ENCODE measurements around the gene NR1I3. TPM values are rescaled to one million over a fixed set of nuclear protein-coding genes. Genes with fewer than 3 reads are reported as not detected.
"Not testable (repeated sequence)": the region's sequence is repeated elsewhere in the genome, so short reads cannot be mapped to it uniquely, and the experiment has no call there.

Gene NR1I3
- total RNA-seq, 1 donor from 2014 or later: not detected

DNA sequence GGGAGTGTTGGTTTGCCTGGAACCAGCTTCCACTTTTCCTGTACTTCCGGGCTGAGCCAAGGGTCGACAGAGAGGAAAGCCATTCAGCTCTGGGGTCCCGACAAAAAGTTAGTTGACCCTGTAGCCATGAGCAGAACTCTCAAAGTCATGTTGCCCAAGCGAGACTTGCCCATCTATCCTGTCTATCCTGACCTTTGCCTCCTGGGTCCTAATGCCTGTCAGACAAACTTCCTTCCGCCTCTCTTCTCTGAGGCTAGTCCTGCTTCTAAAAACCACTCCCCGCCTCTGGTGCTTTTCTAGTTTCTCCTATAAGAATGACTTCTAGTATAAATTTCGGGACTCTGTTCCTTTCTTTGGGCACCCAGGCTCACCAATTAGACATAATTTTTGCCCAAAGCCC, 12.8 kb upstream of the NR1I3 start:
- no peak for DNase-seq (ENCODE audit: extremely low spot score, unreplicated experiment)
- Mint-ChIP-seq H3K9me3 (ENCODE audit: unreplicated experiment) (peaks cover 8% of the 10 kb centered on the region), H3K36me3 (ENCODE audit: unreplicated experiment) (no peaks in the 10 kb centered on the region), H3K4me3 (ENCODE audit: unreplicated experiment) (no peak overlapping the region), H3K27ac (ENCODE audit: unreplicated experiment) (no peak overlapping the region), H3K4me1 (ENCODE audit: unreplicated experiment) (no peaks in the 10 kb centered on the region), H3K27me3 (ENCODE audit: unreplicated experiment) (peaks cover 14% of the 10 kb centered on the region)
- TF ChIP-seq, protein P1, sequence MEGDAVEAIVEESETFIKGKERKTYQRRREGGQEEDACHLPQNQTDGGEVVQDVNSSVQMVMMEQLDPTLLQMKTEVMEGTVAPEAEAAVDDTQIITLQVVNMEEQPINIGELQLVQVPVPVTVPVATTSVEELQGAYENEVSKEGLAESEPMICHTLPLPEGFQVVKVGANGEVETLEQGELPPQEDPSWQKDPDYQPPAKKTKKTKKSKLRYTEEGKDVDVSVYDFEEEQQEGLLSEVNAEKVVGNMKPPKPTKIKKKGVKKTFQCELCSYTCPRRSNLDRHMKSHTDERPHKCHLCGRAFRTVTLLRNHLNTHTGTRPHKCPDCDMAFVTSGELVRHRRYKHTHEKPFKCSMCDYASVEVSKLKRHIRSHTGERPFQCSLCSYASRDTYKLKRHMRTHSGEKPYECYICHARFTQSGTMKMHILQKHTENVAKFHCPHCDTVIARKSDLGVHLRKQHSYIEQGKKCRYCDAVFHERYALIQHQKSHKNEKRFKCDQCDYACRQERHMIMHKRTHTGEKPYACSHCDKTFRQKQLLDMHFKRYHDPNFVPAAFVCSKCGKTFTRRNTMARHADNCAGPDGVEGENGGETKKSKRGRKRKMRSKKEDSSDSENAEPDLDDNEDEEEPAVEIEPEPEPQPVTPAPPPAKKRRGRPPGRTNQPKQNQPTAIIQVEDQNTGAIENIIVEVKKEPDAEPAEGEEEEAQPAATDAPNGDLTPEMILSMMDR (IDR thresholded peaks at IDR 0.05): no peak

DNA sequence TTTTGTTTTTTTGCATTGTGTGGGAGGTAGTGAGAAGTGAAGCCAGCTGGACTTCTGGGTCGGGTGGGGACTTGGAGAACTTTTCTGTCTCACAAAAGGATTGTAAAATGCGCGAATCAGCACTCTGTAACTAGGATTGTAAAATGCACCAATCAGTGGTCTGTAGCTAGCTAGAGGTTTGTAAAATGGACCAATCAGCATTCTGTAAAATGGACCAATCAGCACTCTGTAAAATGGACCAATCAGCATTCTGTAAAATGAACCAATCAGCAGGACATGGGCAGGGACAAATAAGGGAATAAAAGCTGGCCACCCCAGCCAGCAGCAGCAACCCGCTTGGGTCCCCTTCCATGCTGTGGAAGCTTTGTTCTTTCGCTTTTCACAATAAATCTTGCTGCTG, 12.1 kb upstream of the NR1I3 start:
- H3K4me1 Mint-ChIP-seq (ENCODE audit: unreplicated experiment); H3K27ac Mint-ChIP-seq (ENCODE audit: unreplicated experiment); H3K36me3 Mint-ChIP-seq (ENCODE audit: unreplicated experiment); H3K9me3 Mint-ChIP-seq (ENCODE audit: unreplicated experiment); H3K4me3 Mint-ChIP-seq (ENCODE audit: unreplicated experiment); DNase-seq (ENCODE audit: extremely low spot score, unreplicated experiment): not testable (repeated sequence)
- H3K27me3 Mint-ChIP-seq (ENCODE audit: unreplicated experiment): peaks cover 11% of the 10 kb centered on the region

DNA sequence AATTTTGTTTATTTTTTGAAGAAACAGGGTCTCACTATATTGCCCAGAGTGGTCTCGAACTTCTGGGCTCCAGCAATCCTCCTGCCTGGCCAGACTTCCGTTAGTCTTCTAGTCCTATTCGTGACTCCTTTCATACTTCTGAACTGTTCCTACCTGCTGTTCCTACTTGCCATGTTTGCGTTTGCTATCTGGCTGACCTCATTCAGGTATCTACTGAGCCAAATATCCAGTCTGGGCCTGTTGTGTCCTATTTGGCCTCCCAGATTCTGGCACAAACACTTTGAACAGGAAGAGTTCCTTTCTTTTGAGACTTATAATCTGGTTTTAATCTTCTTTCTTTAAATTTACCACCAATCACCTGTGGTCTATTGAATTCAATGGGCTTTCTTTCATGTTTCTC, 6.9 kb upstream of the NR1I3 start:
- Mint-ChIP-seq H3K4me1 (ENCODE audit: unreplicated experiment) (no peaks in the 10 kb centered on the region), H3K27me3 (ENCODE audit: unreplicated experiment) (peaks cover 27% of the 10 kb centered on the region), H3K27ac (ENCODE audit: unreplicated experiment) (no peak overlapping the region), H3K9me3 (ENCODE audit: unreplicated experiment) (peaks cover 3% of the 10 kb centered on the region), H3K36me3 (ENCODE audit: unreplicated experiment) (no peaks in the 10 kb centered on the region), H3K4me3 (ENCODE audit: unreplicated experiment) (no peak overlapping the region)
- DNase-seq (ENCODE audit: extremely low spot score, unreplicated experiment): no peak
- TF ChIP-seq, protein P1 (IDR thresholded peaks at IDR 0.05): no peak

DNA sequence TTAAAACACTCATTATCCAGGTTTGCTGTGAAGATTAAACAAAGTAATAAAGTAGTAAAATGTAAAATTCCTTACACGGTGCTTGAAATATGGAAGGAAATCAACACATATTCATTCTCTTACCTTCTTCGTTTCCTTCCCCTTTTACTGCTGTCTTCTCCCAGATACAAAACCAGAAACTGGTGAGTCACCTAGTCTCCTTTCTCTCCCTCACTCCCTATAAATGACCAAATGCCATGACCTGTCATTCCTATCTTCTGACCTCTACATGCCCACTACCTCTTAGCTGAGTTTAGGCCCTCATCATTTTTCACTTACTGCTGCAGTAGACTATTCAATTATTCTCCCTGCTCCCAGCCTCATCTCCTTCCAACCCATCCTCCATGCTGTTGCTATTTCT, 4.3 kb upstream of the NR1I3 start:
- no peaks in the 10 kb centered on the region for H3K36me3 Mint-ChIP-seq (ENCODE audit: unreplicated experiment)
- no peaks in the 10 kb centered on the region for H3K4me1 Mint-ChIP-seq (ENCODE audit: unreplicated experiment)
- H3K27ac Mint-ChIP-seq (ENCODE audit: unreplicated experiment): no peak overlapping the region
- no peak overlapping the region for H3K4me3 Mint-ChIP-seq (ENCODE audit: unreplicated experiment)
- H3K27me3 Mint-ChIP-seq (ENCODE audit: unreplicated experiment): peaks cover 30% of the 10 kb centered on the region
- TF ChIP-seq, protein P1 (IDR thresholded peaks at IDR 0.05): no peak
- no peak for DNase-seq (ENCODE audit: extremely low spot score, unreplicated experiment)
- no peaks in the 10 kb centered on the region for H3K9me3 Mint-ChIP-seq (ENCODE audit: unreplicated experiment)

DNA sequence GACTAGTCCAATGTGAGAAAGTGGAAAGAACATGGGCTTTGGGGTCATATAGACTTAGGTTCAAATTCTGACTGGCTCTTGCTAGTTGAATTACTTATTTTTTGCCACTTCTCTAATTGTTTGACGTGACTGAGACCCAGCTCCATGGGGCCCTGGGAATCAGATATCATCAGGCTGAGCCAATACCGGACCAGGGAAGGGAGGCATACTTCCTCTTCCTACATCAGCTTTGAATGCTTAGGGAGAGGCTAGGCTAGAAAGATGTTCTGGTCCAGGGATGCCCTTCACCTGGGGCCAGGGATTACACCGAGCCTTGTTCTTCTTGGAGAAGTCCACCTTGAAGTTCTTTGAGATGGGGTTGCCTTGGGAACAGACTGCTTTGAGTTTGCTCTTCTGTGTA, 3.7 kb upstream of the NR1I3 start:
- Mint-ChIP-seq H3K4me1 (ENCODE audit: unreplicated experiment) (no peaks in the 10 kb centered on the region), H3K9me3 (ENCODE audit: unreplicated experiment) (no peaks in the 10 kb centered on the region), H3K36me3 (ENCODE audit: unreplicated experiment) (no peaks in the 10 kb centered on the region), H3K27ac (ENCODE audit: unreplicated experiment) (no peak overlapping the region), H3K4me3 (ENCODE audit: unreplicated experiment) (no peak overlapping the region), H3K27me3 (ENCODE audit: unreplicated experiment) (peaks cover 26% of the 10 kb centered on the region)
- TF ChIP-seq, protein P1 (IDR thresholded peaks at IDR 0.05): no peak
- no peak for DNase-seq (ENCODE audit: extremely low spot score, unreplicated experiment)
